Measurements from ENCODE around the gene HSD3B2. TPM values are rescaled to one million over a fixed set of nuclear protein-coding genes. Genes with fewer than 3 reads are reported as not detected.
"Not testable (repeated sequence)": the region's sequence is repeated elsewhere in the genome, so short reads cannot be mapped to it uniquely, and the experiment has no call there.

Gene HSD3B2
- total and polyA plus RNA-seq, 2 experiments from 2014 or later = not detected

GRCh38 chr1:119376594-119376993, 38.4 kb upstream of the HSD3B2 start:
- no peak overlapping the region for H3K4me3 Mint-ChIP-seq
- Histone ChIP-seq H3F3A (replicated peaks; ENCODE audit: low read depth) (no peaks in the 10 kb centered on the region), H3K4me1 (ENCODE audit: insufficient read depth) (peaks cover 8% of the 10 kb centered on the region), H2AFZ (no peak overlapping the region), H3K27ac (ENCODE audit: low read depth) (no peak overlapping the region), H4K20me1 (replicated peaks; ENCODE audit: insufficient read depth) (no peaks in the 10 kb centered on the region), H3K27me3 (ENCODE audit: insufficient read depth) (no peaks in the 10 kb centered on the region), H3K36me3 (ENCODE audit: insufficient read depth) (no peaks in the 10 kb centered on the region), H3K4me3 (no peak overlapping the region), H3K4me2 (no peak overlapping the region), H3K79me2 (replicated peaks; ENCODE audit: insufficient read depth) (no peaks in the 10 kb centered on the region), H3K9me2 (ENCODE audit: insufficient read depth) (peaks cover 8% of the 10 kb centered on the region)
- peaks cover 4% of the 10 kb centered on the region; the same call in 1 of the 3 replicates for H3K9me3 Mint-ChIP-seq
- H3K27me3 Mint-ChIP-seq (ENCODE audit: insufficient read depth, low read depth, poor library complexity) = peaks cover 2% of the 10 kb centered on the region
- H3K36me3 Mint-ChIP-seq (ENCODE audit: low read depth) = no peaks in the 10 kb centered on the region
- peaks cover 14% of the 10 kb centered on the region for H3K4me1 Mint-ChIP-seq
- ATAC-seq (no peak), DNase-seq (ENCODE audit: low spot score) (no peak)
- TF ChIP-seq ZNF114 (CRISPR knock-in tag; IDR thresholded peaks at IDR 0.05) = no peak
- TF ChIP-seq ETS1 (IDR thresholded peaks at IDR 0.05) = no peak
- TF ChIP-seq ZNF331 (CRISPR knock-in tag; IDR thresholded peaks at IDR 0.05; ENCODE audit: low read depth) = no peak
- TF ChIP-seq JUNB (IDR thresholded peaks at IDR 0.05; ENCODE audit: unreplicated experiment) = no peak
- TF ChIP-seq NANOG (IDR thresholded peaks at IDR 0.05; ENCODE audit: borderline replicate concordance) = no peak
- no peak for TF ChIP-seq POLR2AphosphoS5 (IDR thresholded peaks at IDR 0.05; ENCODE audit: low read depth)
- no peak overlapping the region for H3K27ac Mint-ChIP-seq

- H2AFZ ChIP-seq; H3K27ac Mint-ChIP-seq; H3F3A ChIP-seq (replicated peaks; ENCODE audit: low read depth); H3K9me3 Mint-ChIP-seq; H3K27ac ChIP-seq (ENCODE audit: low read depth); H3K27me3 ChIP-seq (ENCODE audit: insufficient read depth); H4K20me1 ChIP-seq (replicated peaks; ENCODE audit: insufficient read depth); H3K27me3 Mint-ChIP-seq (ENCODE audit: insufficient read depth, low read depth, poor library complexity); H3K4me3 Mint-ChIP-seq; H3K4me2 ChIP-seq; H3K4me3 ChIP-seq; H3K36me3 ChIP-seq (ENCODE audit: insufficient read depth); H3K79me2 ChIP-seq (replicated peaks; ENCODE audit: insufficient read depth); H3K4me1 Mint-ChIP-seq; ATAC-seq; H3K4me1 ChIP-seq (ENCODE audit: insufficient read depth); H3K36me3 Mint-ChIP-seq (ENCODE audit: low read depth); DNase-seq (ENCODE audit: low spot score): not testable (repeated sequence)
- peaks cover 11% of the 10 kb centered on the region for H3K9me2 ChIP-seq (ENCODE audit: insufficient read depth)
These were observed 37.4 kb upstream of the HSD3B2 start for GRCh38 chr1:119377594-119377993.

GRCh38 chr1:119379117-119379516, 35.8 kb upstream of the HSD3B2 start:
- Mint-ChIP-seq H3K27me3 (ENCODE audit: insufficient read depth, low read depth, poor library complexity) (peaks cover 5% of the 10 kb centered on the region), H3K36me3 (ENCODE audit: low read depth) (no peaks in the 10 kb centered on the region), H3K27ac (no peak overlapping the region), H3K9me3 (peaks cover 4% of the 10 kb centered on the region; the same call in 1 of the 3 replicates), H3K4me3 (no peak overlapping the region), H3K4me1 (peaks cover 3% of the 10 kb centered on the region; the same call in 1 of the 3 replicates)
- peaks cover 24% of the 10 kb centered on the region for H3K9me2 ChIP-seq (ENCODE audit: insufficient read depth)
- no peaks in the 10 kb centered on the region for H3K79me2 ChIP-seq (replicated peaks; ENCODE audit: insufficient read depth)
- no peak overlapping the region for H3K27ac ChIP-seq (ENCODE audit: low read depth)
- no peaks in the 10 kb centered on the region for H3K36me3 ChIP-seq (ENCODE audit: insufficient read depth)
- no peak overlapping the region for H3K4me3 ChIP-seq
- no peaks in the 10 kb centered on the region for H4K20me1 ChIP-seq (replicated peaks; ENCODE audit: insufficient read depth)
- DNase-seq (ENCODE audit: low spot score) (no peak), ATAC-seq (no peak)
- no peaks in the 10 kb centered on the region for H3F3A ChIP-seq (replicated peaks; ENCODE audit: low read depth)
- no peak overlapping the region for H2AFZ ChIP-seq
- H3K4me2 ChIP-seq = no peak overlapping the region
- H3K4me1 ChIP-seq (ENCODE audit: insufficient read depth) = no peaks in the 10 kb centered on the region
- H3K27me3 ChIP-seq (ENCODE audit: insufficient read depth) = no peaks in the 10 kb centered on the region
- no peak for TF ChIP-seq CTCF (conservative IDR thresholded peaks at IDR 0.05; ENCODE audit: low read depth in 2 of 2)
- no peak for TF ChIP-seq ZNF462 (CRISPR knock-in tag; IDR thresholded peaks at IDR 0.05)
- no peak for TF ChIP-seq CREB1 (CRISPR knock-in tag; IDR thresholded peaks at IDR 0.05; ENCODE audit: low read depth)
- no peak for TF ChIP-seq POLR2AphosphoS5 (IDR thresholded peaks at IDR 0.05; ENCODE audit: low read depth)
- no peak for TF ChIP-seq JUNB (IDR thresholded peaks at IDR 0.05; ENCODE audit: unreplicated experiment)
